ENCODE measurements around the gene SREBF2. TPM values are rescaled to one million over a fixed set of nuclear protein-coding genes. Genes with fewer than 3 reads are reported as not detected.

Gene SREBF2
- total and polyA plus RNA-seq, 10 of the 15 experiments (the other 5 are each of a cell fraction or from before 2014, with no cell fraction given), result 2.4 to 177 (median 78.8) TPM

- TF ChIP-seq ZBTB4 (CRISPR knock-in tag; IDR thresholded peaks at IDR 0.05) (no peak), POLR2A (IDR thresholded peaks at IDR 0.05; ENCODE audit: low read depth, low read length) (no peak), HDAC2 (IDR thresholded peaks at IDR 0.05) (no peak)
Observed at GRCh38 chr22:41876275-41876674, 43.4 kb downstream of the SREBF2 start (continued).

GRCh38 chr22:41876675-41877074 lies 43.8 kb downstream of the SREBF2 start:
- CTCF ChIA-PET, result interaction anchor here (2.4 kb wide), 1 partner anchor 179 kb away, joined by 8 read pairs; no protein-coding TSS in a partner anchor
- no TSS peak for BruUV-seq (replicated peaks)
- FAIRE-seq (no peak), ATAC-seq (no peak), DNase-seq (ENCODE audit: low read depth, low spot score) (no peak)
- Histone ChIP-seq H3K9me3 (replicated peaks; ENCODE audit: control insufficient read depth, insufficient read depth, low read length) (no peaks in the 10 kb centered on the region), H3K36me3 (ENCODE audit: control insufficient read depth in 2 of 2, insufficient read depth in 2 of 2, low read length in 1 of 2) (peaks cover 36 to 43% of the 10 kb centered on the region in 2 experiments), H3K4me1 (ENCODE audit: control insufficient read depth, insufficient read depth, low read length) (no peaks in the 10 kb centered on the region), H3K4me3 (no peak overlapping the region), H2AFZ (ENCODE audit: control insufficient read depth, low read depth, low read length) (no peak overlapping the region), H3K4me2 (ENCODE audit: control insufficient read depth, insufficient read depth) (no peak overlapping the region), H4K20me1 (ENCODE audit: control insufficient read depth, insufficient read depth) (no peaks in the 10 kb centered on the region), H3K27me3 (replicated peaks in 1 of 2; ENCODE audit: control insufficient read depth in 2 of 2, insufficient read depth in 2 of 2, low read length in 1 of 2) (no peaks in the 10 kb centered on the region), H3K9ac (ENCODE audit: control insufficient read depth, insufficient read depth, low read length) (no peak overlapping the region), H3K79me2 (ENCODE audit: control insufficient read depth, insufficient read depth, low read length) (no peaks in the 10 kb centered on the region; the same call in 1 of the 2 replicates), H3K27ac (ENCODE audit: control insufficient read depth, insufficient read depth) (no peak overlapping the region)
- RAD21 ChIA-PET (ENCODE audit: unreplicated experiment), result no interaction called here
- POLR2A ChIA-PET, result interaction anchor here (0.6 to 1.1 kb wide), 2 partner anchors 14 to 305 kb away, joined by 3 to 5 read pairs; no protein-coding TSS in a partner anchor
- TF ChIP-seq NR2C2 (IDR thresholded peaks at IDR 0.05; ENCODE audit: borderline replicate concordance, control insufficient read depth, insufficient read length, low read depth), result no peak
- SMC1A ChIA-PET (ENCODE audit: uncharacterized antibody, unreplicated experiment), result interaction anchor here (1.9 to 6.3 kb wide), 3 partner anchors 12 to 21 kb away, joined by 4 to 49 read pairs (median 7); no protein-coding TSS in a partner anchor
- intact Hi-C loops (cut with micrococcal nuclease; ENCODE audit: unreplicated experiment), result no loop called here
- in situ Hi-C loops (cut with MboI), result no loop called here
